ENCODE measurements around the gene ACSS3.
"Not testable (repeated sequence)": the region's sequence is repeated elsewhere in the genome, so short reads cannot be mapped to it uniquely, and the experiment has no call there.

The ACSS3 gene, protein sequence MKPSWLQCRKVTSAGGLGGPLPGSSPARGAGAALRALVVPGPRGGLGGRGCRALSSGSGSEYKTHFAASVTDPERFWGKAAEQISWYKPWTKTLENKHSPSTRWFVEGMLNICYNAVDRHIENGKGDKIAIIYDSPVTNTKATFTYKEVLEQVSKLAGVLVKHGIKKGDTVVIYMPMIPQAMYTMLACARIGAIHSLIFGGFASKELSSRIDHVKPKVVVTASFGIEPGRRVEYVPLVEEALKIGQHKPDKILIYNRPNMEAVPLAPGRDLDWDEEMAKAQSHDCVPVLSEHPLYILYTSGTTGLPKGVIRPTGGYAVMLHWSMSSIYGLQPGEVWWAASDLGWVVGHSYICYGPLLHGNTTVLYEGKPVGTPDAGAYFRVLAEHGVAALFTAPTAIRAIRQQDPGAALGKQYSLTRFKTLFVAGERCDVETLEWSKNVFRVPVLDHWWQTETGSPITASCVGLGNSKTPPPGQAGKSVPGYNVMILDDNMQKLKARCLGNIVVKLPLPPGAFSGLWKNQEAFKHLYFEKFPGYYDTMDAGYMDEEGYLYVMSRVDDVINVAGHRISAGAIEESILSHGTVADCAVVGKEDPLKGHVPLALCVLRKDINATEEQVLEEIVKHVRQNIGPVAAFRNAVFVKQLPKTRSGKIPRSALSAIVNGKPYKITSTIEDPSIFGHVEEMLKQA

DNA sequence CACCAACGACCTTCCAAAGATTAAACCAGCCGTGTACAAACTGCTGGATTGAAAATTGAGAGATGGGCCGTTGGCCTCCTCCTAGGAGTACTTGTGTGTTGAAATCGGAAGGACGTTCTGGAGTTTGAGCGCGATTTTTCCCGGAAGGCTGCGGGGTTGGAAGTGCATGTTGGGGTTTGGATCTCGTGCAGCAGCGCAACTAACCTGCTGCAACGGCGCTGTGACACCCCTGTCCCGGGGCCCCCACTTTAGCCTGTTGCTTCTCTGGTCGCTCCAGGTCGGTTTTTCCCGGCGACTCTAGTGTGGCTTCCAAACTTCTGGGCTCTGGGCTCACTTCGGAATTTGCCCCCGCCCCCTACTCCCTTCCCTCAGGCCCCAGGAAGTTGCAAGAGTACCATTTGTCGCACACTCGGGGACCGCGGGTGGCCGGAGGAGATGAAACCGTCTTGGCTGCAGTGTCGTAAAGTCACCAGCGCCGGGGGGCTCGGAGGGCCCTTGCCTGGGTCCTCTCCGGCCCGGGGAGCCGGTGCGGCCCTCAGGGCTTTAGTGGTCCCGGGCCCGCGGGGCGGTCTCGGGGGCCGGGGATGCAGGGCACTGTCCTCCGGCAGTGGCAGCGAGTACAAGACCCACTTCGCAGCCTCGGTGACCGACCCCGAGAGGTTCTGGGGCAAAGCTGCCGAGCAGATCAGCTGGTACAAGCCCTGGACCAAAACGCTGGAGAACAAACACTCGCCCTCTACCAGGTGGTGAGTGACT, at the start of gene ACSS3:
Gene ACSS3 (plus strand): TSS at position 394 of the 756 bp plus-strand sequence. CDS start 42 bp downstream, at position 436.
- DNase-seq, result no peak

DNA sequence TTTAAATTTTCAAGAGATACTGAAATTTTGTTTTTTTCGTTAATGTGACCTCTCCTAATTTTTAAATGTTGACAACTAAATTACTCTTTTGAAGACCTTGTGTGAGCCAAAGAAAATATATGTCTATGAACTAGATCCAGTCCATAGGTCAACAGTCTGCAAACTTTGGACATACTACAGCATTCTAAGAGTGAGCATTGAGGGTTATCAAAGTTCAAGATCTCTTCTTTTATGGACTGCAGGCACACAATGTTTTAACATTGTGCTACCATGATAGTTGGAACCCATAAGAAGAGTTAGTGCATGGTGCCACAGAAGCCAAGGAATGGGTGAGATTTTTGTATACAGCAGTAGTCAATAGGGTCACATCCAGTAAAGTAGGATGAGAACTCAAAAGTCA, 43.0 kb upstream of the ACSS3 start:
- no peak for DNase-seq

DNA sequence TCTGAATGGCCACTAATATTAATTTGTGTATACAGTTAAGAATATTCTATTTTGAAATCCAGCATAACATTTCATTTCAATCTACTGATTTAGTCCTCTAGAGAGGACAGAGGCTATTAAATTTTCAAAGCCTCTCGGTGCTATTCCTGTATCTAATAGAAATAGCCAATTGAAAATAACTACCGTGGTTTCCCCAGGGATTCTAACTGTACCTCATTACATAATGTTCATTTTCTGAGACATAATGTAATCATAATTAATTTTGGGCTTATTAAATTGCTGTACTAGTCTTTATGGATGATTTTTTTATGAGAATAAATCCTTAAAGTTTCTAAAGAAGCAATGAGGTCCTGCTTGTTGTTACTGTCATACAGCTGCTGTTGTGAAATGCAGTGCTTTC, 38.6 kb upstream of the ACSS3 start:
- DNase-seq, result no peak

DNA sequence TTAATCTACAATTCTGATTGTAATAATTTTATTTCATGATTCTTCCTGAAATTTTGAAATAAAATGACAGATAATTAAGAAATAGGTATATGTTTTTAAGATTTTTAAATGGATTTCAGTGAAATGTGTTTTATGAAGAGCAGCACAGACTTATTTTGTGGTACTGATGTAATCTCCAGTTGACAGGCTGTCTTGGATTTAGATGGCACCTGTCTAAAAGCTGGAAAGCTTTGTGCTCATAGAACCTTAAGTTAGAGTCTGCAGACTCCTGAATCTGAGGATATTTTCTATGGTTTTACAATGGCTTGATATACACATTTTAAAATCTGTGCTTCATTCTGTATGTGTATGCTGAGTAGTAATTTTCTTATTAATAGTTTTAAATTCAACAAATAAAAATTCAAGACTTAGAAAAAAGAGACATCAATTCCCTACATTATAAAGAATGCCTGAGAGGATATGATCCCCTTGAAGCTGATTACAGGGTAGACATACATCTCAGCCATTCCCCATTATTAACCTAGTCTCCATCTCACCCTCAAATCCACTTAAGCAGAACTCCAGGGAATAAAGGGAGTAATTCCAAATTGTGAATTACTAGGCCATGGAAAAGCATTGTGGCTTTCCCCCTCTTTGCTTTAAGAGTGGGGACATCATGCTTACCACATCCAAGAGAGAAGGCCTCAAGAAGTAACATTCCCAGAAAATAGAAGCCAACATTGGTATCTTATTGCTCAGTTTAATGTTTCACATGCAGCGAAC, 33.7 kb upstream of the ACSS3 start:
- no peak for DNase-seq

DNA sequence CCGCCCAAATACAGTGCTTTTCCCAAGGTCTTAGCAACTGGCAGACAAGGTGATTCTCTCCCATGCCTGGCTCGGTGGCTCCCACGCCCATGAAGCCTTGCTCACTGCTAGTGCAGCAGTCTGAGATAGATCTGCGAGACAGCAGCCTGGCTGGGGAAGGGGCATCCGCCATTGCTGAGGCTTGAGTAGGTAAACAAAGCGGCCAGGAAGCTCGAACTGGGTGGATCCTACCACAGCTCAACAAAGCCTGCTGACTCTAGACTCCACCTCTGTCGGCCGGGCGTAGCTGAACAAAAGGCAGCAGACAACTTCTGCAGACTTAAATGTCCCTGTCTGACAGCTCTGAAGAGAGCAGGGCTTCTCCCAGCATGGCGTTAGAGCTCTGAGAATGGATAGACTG, 12.9 kb upstream of the ACSS3 start:
- not testable (repeated sequence) for DNase-seq

DNA sequence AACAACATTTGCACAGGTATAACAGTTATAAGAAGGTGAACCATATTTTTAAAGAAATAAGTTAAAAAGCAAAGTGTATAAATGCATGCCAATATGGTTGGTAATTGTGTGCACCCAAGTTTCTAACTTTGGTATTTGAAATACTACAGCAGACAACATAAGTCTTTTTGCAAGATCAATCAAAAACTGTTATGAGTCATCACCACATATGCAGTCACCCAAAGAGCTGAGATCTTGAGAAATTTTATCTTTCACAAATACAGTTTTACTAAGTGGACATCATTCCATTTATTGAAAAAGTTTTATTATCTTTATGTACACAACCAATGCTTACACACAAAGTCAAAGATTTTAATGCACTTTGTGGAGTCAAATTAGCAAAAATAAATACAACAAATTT, 7.0 kb upstream of the ACSS3 start:
- DNase-seq, result no peak

DNA sequence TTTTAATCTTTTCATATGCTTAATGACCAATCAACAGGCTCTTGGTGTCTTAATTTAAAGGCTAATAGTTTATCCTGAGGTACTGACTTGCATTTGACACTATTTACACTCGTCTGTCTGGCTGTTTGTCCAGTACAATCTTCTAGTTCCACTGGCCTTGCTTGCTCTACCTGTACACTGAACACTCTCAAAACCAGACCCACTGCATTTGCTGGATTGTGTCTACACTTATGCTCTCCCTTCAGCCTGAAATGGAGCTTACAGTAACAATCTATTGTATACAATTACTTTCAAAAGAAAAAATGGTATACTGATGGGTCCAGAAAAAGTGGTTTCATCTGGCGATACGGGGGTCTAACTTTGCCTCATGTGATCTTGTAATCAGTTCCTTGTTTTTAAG, 2.3 kb upstream of the ACSS3 start:
- no peak for DNase-seq

DNA sequence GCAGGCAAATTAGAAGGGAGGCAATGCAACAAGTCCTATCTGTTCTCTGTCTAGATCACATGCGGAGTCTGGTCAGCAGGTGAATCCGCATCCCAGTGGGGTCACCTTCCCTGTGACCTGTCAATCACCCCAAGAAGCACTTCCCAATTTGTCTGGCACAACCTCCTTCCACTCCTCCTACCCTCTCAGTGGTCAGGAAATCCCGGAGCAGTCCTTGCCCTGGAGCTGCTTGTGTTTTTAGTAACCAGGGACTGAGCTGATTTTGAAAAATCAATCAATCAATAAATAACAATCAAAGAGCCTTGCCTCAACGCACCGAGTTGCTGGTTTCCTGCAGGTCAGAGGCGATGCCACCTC, 572 bp upstream of the ACSS3 start:
- no peak for DNase-seq

DNA sequence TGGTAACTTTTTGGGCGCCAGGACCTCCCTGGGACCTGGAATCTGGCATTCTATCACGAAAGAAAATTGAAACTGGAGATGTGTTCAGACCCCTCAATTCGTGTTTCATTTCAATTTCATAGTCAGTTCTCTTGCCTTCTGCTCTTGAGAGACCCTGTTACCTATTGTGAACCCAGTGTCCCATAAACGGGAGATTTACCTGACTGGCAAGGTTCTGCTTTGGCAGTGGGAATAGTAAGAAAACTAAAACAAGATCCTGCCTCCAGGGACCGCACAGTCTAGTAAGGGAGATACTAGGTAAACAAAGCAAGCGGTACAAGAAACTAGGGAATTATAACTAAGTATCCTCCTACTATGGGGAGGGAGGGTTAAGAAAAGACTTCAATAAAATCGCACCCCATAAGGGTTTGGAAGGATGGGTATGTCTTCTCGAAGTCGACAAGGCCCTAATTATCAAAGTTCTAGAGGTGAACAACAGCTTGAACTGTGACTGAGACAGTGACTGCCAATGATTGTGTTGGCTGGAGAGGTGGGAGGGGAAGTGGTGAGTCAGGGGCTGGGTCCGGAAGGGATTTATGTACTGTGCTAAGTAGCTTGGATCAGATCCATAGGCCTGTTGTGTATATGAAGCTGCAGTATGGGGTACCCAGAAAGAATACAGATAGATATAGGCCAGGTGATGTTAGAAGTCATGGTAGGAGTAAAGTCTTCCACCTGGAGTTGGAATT, 754 bp downstream of the ACSS3 start:
- no peak for DNase-seq

DNA sequence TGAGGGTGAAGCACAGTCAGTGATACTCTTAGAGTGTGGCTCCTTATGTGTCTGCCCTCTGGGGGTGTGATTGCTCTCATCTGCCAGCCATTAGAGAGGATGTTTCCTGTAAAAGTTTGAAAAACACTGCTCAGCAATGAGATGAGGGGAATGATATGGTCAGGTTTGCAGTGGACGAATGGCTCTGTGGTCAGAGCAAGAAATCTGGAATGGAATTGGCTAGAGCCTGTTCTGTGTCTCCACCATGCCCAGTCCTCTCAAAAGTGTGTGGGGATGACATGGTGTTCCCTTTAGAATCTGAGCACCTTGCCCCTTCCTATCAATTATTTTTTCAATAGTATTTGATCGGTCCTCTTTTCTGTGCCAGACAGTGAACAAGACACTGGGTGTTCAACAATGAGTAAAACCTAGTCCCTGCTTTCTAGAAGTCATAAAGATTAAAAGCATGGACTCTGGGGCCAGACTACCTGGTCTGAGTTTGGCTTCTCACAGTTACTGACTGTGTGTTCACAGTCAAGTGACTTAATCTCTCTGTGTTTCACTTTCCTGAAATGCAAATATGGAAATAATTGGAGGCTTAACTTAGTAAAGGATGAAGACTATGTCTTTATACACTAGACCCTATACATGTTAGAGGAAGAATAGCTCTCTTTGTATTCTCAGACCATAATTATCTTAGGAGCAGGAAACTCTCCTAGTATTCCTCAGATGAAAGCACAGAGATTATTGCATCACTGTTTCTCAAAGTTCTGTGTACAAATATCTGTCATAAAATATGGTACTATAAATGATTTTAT, 1.6 kb downstream of the ACSS3 start:
- DNase-seq, result no peak

DNA sequence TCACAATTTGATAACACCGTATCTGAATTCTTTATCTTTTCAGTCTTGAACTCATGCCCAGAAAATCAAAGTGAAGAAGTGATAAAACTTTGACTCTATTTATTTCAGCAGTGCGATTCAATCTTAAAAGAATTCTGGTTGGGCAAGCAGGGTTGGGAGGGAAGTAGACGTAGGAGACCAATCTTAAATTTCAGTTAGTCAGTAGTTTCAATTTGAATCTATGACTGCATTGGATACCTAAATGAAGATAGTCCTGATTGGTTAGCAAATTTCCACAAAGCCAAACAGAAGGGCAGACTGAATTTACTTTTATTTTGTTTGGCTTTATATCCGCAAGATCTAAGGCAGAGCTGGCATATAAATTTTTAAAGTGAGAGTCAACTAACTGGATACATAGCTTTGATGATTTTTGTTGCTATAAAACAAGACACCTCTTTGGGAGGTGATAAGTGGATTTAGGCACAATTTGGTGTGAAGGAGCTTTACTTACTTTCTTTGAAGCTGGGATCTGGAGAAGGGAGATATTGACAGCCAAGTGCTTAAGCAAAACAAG, 2.6 kb downstream of the ACSS3 start:
- no peak for DNase-seq

DNA sequence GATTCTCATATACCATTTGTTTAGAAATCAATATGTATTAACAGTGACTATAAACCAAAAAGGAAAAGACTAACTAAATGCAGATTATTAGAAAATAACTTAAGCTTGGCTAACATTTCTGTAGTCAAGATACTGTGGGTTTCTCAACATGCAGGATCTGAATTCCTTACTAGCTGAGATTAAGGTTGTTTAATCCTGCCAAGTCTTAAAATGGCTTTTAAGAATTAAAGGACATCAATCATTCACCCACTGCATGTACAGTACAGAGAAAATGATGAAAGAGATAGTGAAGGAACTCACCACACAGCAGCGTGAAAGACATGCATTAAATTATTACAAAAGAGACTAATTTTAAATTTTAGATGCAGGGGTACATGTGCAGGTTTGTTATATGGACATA, 3.8 kb downstream of the ACSS3 start:
- DNase-seq, result no peak

DNA sequence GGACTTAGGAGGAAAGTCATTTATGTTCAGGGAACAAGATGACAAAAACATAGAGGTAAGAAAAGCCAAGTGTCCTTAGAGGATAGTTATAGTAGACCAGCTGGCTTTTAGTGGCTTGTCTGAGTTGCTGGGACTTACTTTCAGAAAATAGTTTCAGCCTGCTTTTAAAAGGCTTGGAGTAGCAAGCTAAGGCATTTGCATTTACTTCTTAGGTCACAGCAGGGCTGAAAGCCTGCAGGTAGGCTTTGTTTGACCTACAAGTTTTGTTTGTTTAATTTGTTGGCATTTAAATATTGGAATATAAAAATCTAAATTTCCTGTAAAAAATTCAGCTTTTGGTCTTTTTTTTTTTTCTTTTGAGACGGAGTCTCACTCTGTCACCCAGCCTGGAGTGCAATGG, 5.1 kb downstream of the ACSS3 start:
- no peak for DNase-seq

DNA sequence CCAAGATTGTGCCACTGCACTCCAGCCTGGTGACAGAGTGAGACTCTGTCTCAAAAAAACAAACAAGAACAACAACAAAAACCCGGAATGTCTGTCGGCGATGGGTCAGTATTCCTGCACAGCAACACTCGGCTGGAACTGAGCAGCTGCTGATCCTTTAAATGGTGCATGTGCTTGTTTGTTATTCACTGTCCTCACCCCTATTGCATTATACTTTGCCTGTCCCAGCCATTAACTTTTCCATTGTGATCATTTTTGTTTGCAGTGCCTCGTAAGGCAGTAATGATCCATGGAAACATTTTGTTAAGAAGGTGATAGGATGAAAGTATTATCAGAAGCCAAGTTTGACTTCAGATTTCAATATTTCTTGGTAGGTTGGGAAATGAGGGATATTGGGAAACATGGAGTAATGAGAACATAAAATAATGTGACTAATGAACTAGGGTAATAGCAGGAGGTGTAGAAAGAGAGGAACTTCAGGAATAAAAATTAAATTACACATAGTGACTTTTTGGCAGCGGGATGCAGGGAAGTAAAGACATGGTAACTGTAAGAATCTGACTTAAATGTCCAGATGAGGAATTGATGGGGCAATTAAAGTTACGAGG, 6.1 kb downstream of the ACSS3 start:
- DNase-seq, result no peak

DNA sequence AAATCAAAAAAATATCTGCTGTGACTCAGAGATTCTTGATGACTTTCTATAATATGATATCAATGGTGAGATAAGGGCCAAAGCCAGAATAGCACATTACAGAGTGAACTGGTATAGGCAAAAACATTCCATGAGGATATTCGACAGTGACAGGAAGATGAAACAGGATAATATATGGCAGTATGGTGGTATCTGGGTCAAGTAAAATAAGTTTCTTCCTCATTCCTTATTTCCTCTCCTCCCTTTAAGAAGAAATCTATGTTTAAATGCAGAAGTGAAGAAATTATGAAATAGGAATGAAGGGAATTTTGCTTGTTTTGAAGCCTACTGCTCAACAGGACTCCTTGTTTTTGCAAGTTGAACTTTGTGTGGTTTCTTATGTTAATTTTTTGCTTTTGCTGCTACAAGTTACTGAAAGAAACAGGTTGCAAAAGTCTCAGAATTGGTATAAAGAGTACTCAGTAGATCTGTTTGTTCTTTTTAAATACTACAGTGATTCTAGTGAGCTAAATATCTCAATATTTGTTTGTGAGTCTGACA, 7.0 kb downstream of the ACSS3 start:
- DNase-seq, result no peak

DNA sequence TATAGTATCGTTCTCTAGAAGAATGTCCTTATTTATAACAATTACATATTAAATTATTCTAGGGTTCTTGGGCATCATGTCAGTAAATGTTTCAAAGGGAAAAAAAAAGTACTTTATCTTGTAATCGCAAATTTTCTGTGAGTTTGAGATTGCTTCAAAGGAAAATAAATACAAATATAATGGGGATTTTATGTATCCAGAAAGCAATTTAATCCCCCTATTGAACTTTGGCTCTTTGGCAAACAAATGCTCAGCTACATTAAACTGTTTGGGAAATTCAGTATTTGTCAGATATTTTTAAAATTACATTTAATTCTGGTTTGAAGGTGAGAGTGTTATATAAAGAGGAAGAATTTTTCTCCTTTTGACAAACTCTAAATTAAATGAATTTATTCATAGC, 8.0 kb downstream of the ACSS3 start:
- no peak for DNase-seq

DNA sequence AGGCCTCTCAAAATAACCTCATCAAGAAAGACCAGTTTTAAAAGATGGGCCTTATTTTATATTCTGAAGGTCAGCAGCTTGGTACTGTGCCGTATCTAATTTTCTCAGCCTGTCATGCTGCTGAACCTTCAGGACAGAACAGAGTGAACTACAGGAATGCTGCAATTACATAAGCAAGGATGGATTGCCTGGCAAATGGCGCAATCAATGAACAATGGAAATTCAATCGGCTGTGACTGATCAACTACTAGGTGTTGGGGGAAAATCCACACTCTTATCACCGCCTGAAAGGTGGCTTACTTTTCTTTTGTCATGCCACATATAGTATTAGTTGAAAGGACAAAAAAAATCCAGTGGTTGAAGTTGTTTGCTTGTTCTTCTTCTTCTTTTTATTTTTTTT, 8.5 kb downstream of the ACSS3 start:
- DNase-seq, result no peak

DNA sequence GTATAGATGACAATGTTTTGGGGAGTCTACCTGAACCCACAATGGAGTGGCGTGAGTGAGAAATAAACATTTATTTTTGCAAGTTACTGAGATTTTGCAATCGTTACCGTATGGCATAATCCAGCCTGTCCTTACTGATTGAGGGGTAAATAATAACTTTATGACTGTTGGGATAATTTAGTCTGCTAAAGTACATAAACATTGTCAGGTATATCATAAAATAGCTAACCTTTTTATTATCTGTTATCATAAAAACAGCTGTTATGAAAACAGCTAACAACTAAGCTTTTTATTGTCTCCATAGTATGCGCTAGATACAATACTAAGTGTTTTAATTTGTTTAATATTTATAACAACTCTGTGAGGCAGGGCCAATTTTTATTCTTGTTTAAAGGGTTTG, 10.3 kb downstream of the ACSS3 start:
- no peak for DNase-seq

DNA sequence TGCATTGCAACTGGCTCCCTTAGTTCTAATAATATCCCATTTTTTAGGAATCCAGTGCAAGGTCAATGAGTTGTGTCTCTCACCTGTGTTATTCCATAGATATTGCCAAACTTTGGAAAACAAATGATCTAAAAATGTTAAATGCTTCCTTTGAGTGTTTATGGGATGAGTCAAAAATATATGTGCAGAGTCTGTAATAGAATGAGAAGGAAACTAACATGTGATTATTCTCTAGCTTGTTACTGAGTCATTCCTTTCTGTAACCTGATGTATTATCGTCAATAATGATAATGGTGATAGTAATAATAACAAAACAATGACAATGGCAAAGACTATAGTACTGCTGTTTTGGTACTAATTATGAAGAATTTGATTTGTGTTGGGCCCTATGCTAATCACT, 11.5 kb downstream of the ACSS3 start:
- DNase-seq, result no peak

DNA sequence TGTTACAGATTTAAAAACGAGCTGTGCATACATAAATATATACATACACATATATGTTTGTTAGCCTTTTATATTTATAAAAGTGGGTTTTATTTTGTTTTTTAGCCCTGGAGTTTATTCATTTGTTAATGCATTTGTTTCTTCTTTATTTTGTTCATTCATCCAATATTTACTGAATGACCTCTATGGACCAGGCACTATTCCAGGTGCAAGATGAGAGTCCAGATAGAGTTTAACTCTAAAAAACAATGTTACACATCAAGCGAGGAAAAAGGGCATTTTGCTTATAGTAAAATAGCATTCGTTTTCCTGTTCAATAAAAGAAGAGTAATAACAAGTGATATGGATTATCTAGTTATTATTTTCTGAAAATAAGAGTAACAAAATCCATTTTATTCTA, 14.2 kb downstream of the ACSS3 start:
- no peak for DNase-seq

Measured in SHP77 treated with DMSO at 0.1 percent for 48 hours (cell line).